ENCODE measurements around the gene BAIAP2L1.

GRCh38 chr7:98251231-98251600, 149.7 kb downstream of the BAIAP2L1 start:
- no peak for TF ChIP-seq CTCF (IDR thresholded peaks at IDR 0.05)
- TF ChIP-seq POLR2AphosphoS5 (IDR thresholded peaks at IDR 0.05), result no peak
- no peak for TF ChIP-seq POLR2A (IDR thresholded peaks at IDR 0.05)
